Raji (cell line): ENCODE data around the gene GOLIM4.

Experiments used
- POLR2A ChIP-seq: IDR thresholded peaks from 2 replicates; pipeline ENCODE4 v1.6.1; 2011; ENCODE audit warnings: low read depth, low read length, control low read depth; ENCODE audit not compliant: insufficient read depth

Gene GOLIM4

GRCh38 chr3:168113848-168114247 is 18.1 kb upstream of the GOLIM4 start:
- TF ChIP-seq POLR2A, result no peak

GRCh38 chr3:168112894-168113293 is 17.2 kb upstream of the GOLIM4 start:
- TF ChIP-seq POLR2A, result no peak

GRCh38 chr3:168104361-168104760 is 8.6 kb upstream of the GOLIM4 start:
- no peak for TF ChIP-seq POLR2A

- TF ChIP-seq POLR2A, result no peak
Measured at GRCh38 chr3:168102735-168103410, 7.1 kb upstream of the GOLIM4 start.

- no peak for TF ChIP-seq POLR2A
Measured at GRCh38 chr3:168100777-168101492, 5.2 kb upstream of the GOLIM4 start.

- no peak for TF ChIP-seq POLR2A
Measured at GRCh38 chr3:168097381-168097780, 1.7 kb upstream of the GOLIM4 start.

- peak; percentile 61 for TF ChIP-seq POLR2A
Measured at GRCh38 chr3:168096210-168096652, 507 bp upstream of the GOLIM4 start.

- peak; percentile 72 for TF ChIP-seq POLR2A
Measured at GRCh38 chr3:168094877-168095610, 680 bp downstream of the GOLIM4 start.

GRCh38 chr3:168094580-168094876 is 1.2 kb downstream of the GOLIM4 start:
- TF ChIP-seq POLR2A, result no peak

GRCh38 chr3:168093790-168094189 is 1.9 kb downstream of the GOLIM4 start:
- TF ChIP-seq POLR2A, result no peak

GRCh38 chr3:168093229-168093628 is 2.5 kb downstream of the GOLIM4 start:
- TF ChIP-seq POLR2A, result no peak

- TF ChIP-seq POLR2A, result no peak
Measured at GRCh38 chr3:168091941-168092340, 3.8 kb downstream of the GOLIM4 start.

GRCh38 chr3:168091302-168091858 is 4.3 kb downstream of the GOLIM4 start:
- TF ChIP-seq POLR2A, result no peak

GRCh38 chr3:168090306-168091085 is 5.2 kb downstream of the GOLIM4 start:
- no peak for TF ChIP-seq POLR2A
